ENCODE measurements around the gene ZFR2.

Gene ZFR2

GRCh38 chr19:3835055-3835435, 33.8 kb downstream of the ZFR2 start:
- H3K27me3 Mint-ChIP-seq, result peaks cover 3% of the 10 kb centered on the region
- H3K4me3 Mint-ChIP-seq, result no peak overlapping the region
- peaks cover 12% of the 10 kb centered on the region for H3K9me3 Mint-ChIP-seq
- H3K4me1 Mint-ChIP-seq (ENCODE audit: low read depth), result peaks cover 7% of the 10 kb centered on the region
- no peaks in the 10 kb centered on the region for H3K36me3 Mint-ChIP-seq (ENCODE audit: low read depth)
- no peak for DNase-seq
- H3K27ac Mint-ChIP-seq, result no peak overlapping the region

GRCh38 chr19:3834349-3835054, 34.3 kb downstream of the ZFR2 start:
- Mint-ChIP-seq H3K27ac (no peak overlapping the region), H3K9me3 (peaks cover 12% of the 10 kb centered on the region), H3K4me1 (ENCODE audit: low read depth) (peaks cover 7% of the 10 kb centered on the region), H3K36me3 (ENCODE audit: low read depth) (no peaks in the 10 kb centered on the region), H3K4me3 (no peak overlapping the region), H3K27me3 (peaks cover 3% of the 10 kb centered on the region)
- no peak for DNase-seq

- peaks cover 12% of the 10 kb centered on the region for H3K9me3 Mint-ChIP-seq
- H3K36me3 Mint-ChIP-seq (ENCODE audit: low read depth), result no peaks in the 10 kb centered on the region
- DNase-seq, result no peak
- no peak overlapping the region for H3K27ac Mint-ChIP-seq
- no peak overlapping the region for H3K4me3 Mint-ChIP-seq
- H3K4me1 Mint-ChIP-seq (ENCODE audit: low read depth), result peaks cover 7% of the 10 kb centered on the region
- H3K27me3 Mint-ChIP-seq, result peaks cover 3% of the 10 kb centered on the region
These were observed 35.1 kb downstream of the ZFR2 start for GRCh38 chr19:3833578-3834348.

GRCh38 chr19:3832001-3832400, 36.8 kb downstream of the ZFR2 start:
- peaks cover 6% of the 10 kb centered on the region for H3K4me1 Mint-ChIP-seq (ENCODE audit: low read depth)
- H3K9me3 Mint-ChIP-seq, result peaks cover under 1% of the 10 kb centered on the region
- H3K4me3 Mint-ChIP-seq, result no peak overlapping the region
- H3K27ac Mint-ChIP-seq, result no peak overlapping the region
- H3K27me3 Mint-ChIP-seq, result peaks cover 3% of the 10 kb centered on the region
- no peaks in the 10 kb centered on the region for H3K36me3 Mint-ChIP-seq (ENCODE audit: low read depth)
- no peak for DNase-seq

GRCh38 chr19:3831601-3832000, 37.2 kb downstream of the ZFR2 start:
- no peak overlapping the region for H3K27ac Mint-ChIP-seq
- H3K4me3 Mint-ChIP-seq, result no peak overlapping the region
- H3K9me3 Mint-ChIP-seq, result no peaks in the 10 kb centered on the region
- no peak for DNase-seq
- no peaks in the 10 kb centered on the region for H3K36me3 Mint-ChIP-seq (ENCODE audit: low read depth)
- H3K4me1 Mint-ChIP-seq (ENCODE audit: low read depth), result peaks cover 3% of the 10 kb centered on the region
- H3K27me3 Mint-ChIP-seq, result peaks cover 3% of the 10 kb centered on the region

GRCh38 chr19:3830621-3831589, 37.9 kb downstream of the ZFR2 start:
- DNase-seq, result no peak
- Mint-ChIP-seq H3K36me3 (ENCODE audit: low read depth) (no peaks in the 10 kb centered on the region), H3K4me3 (no peak overlapping the region), H3K27me3 (peaks cover 3% of the 10 kb centered on the region), H3K4me1 (ENCODE audit: low read depth) (peaks cover 3% of the 10 kb centered on the region), H3K27ac (no peak overlapping the region), H3K9me3 (no peaks in the 10 kb centered on the region)

GRCh38 chr19:3827306-3827705, 41.5 kb downstream of the ZFR2 start:
- no peak for DNase-seq
- Mint-ChIP-seq H3K36me3 (ENCODE audit: low read depth) (no peaks in the 10 kb centered on the region), H3K9me3 (no peaks in the 10 kb centered on the region), H3K27ac (no peak overlapping the region), H3K4me3 (no peak overlapping the region), H3K4me1 (ENCODE audit: low read depth) (peaks cover 3% of the 10 kb centered on the region), H3K27me3 (peaks cover 3% of the 10 kb centered on the region)

GRCh38 chr19:3826163-3826562, 42.7 kb downstream of the ZFR2 start:
- peaks cover 13% of the 10 kb centered on the region for H3K4me1 Mint-ChIP-seq (ENCODE audit: low read depth)
- H3K27me3 Mint-ChIP-seq, result no peaks in the 10 kb centered on the region
- no peak for DNase-seq
- no peaks in the 10 kb centered on the region for H3K36me3 Mint-ChIP-seq (ENCODE audit: low read depth)
- H3K4me3 Mint-ChIP-seq, result no peak overlapping the region
- H3K9me3 Mint-ChIP-seq, result no peaks in the 10 kb centered on the region
- no peak overlapping the region for H3K27ac Mint-ChIP-seq

GRCh38 chr19:3825286-3825956, 43.4 kb downstream of the ZFR2 start:
- Mint-ChIP-seq H3K36me3 (ENCODE audit: low read depth) (no peaks in the 10 kb centered on the region), H3K4me1 (ENCODE audit: low read depth) (peaks cover 15% of the 10 kb centered on the region)

GRCh38 chr19:3823350-3823713, 45.5 kb downstream of the ZFR2 start:
- no peaks in the 10 kb centered on the region for H3K27me3 Mint-ChIP-seq
- H3K4me3 Mint-ChIP-seq, result no peak overlapping the region
- no peak overlapping the region for H3K27ac Mint-ChIP-seq

More at GRCh38 chr19:3825286-3825956, 43.4 kb downstream of the ZFR2 start:
- no peak overlapping the region for H3K4me3 Mint-ChIP-seq
- no peak for DNase-seq
- H3K27me3 Mint-ChIP-seq, result no peaks in the 10 kb centered on the region
- H3K9me3 Mint-ChIP-seq, result no peaks in the 10 kb centered on the region
- no peak overlapping the region for H3K27ac Mint-ChIP-seq

GRCh38 chr19:3822683-3823349, 46.0 kb downstream of the ZFR2 start:
- DNase-seq, result no peak
- Mint-ChIP-seq H3K36me3 (ENCODE audit: low read depth) (no peaks in the 10 kb centered on the region), H3K27ac (no peak overlapping the region), H3K27me3 (no peaks in the 10 kb centered on the region), H3K9me3 (no peaks in the 10 kb centered on the region), H3K4me1 (ENCODE audit: low read depth) (peaks cover 27% of the 10 kb centered on the region), H3K4me3 (no peak overlapping the region)

More at GRCh38 chr19:3823350-3823713, 45.5 kb downstream of the ZFR2 start:
- Mint-ChIP-seq H3K9me3 (no peaks in the 10 kb centered on the region), H3K36me3 (ENCODE audit: low read depth) (no peaks in the 10 kb centered on the region), H3K4me1 (ENCODE audit: low read depth) (peaks cover 23% of the 10 kb centered on the region)
- DNase-seq, result no peak

GRCh38 chr19:3821857-3822364, 46.9 kb downstream of the ZFR2 start:
- no peaks in the 10 kb centered on the region for H3K27me3 Mint-ChIP-seq
- peaks cover 31% of the 10 kb centered on the region for H3K4me1 Mint-ChIP-seq (ENCODE audit: low read depth)
- H3K27ac Mint-ChIP-seq, result peak overlapping the region; percentile 75
- no peaks in the 10 kb centered on the region for H3K9me3 Mint-ChIP-seq
- peak; percentile 98 for DNase-seq
- H3K4me3 Mint-ChIP-seq, result no peak overlapping the region
- no peaks in the 10 kb centered on the region for H3K36me3 Mint-ChIP-seq (ENCODE audit: low read depth)

- H3K27me3 Mint-ChIP-seq, result no peaks in the 10 kb centered on the region
- no peaks in the 10 kb centered on the region for H3K9me3 Mint-ChIP-seq
- H3K4me1 Mint-ChIP-seq (ENCODE audit: low read depth), result peaks cover 31% of the 10 kb centered on the region
- H3K36me3 Mint-ChIP-seq (ENCODE audit: low read depth), result no peaks in the 10 kb centered on the region
- H3K27ac Mint-ChIP-seq, result no peak overlapping the region
- DNase-seq, result no peak
- H3K4me3 Mint-ChIP-seq, result no peak overlapping the region
These were observed 47.7 kb downstream of the ZFR2 start for GRCh38 chr19:3821156-3821555.

All from activated T-cell treated with anti-CD3 and anti-CD28 coated beads, Interleukin-2, amount 50 U/mL, for 24 hours (primary cell).